ENCODE results near the gene SLC14A1. TPM values are rescaled to one million over a fixed set of nuclear protein-coding genes. Genes with fewer than 3 reads are reported as not detected.

Gene SLC14A1
- 1 to 10 TPM in 1 of 4 donors, under 1 TPM in 2, not detected in 1; 0.19 to 9.8 (median 0.85) TPM for total RNA-seq

GRCh38 chr18:45723567-45724355, at the start of gene SLC14A1:
Gene SLC14A1 (plus strand): TSS chr18:45724181. CDS start chr18:45730321, 6,140 bp downstream.
- no peak for TF ChIP-seq CTCF (IDR thresholded peaks at IDR 0.05; ENCODE audit: low read depth)

- no peak for TF ChIP-seq CTCF (IDR thresholded peaks at IDR 0.05; ENCODE audit: low read depth)
Measured at GRCh38 chr18:45677276-45677807, 46.6 kb upstream of the SLC14A1 start.

GRCh38 chr18:45678441-45678840, 45.5 kb upstream of the SLC14A1 start:
- TF ChIP-seq CTCF (IDR thresholded peaks at IDR 0.05; ENCODE audit: low read depth) = no peak

- no peak for TF ChIP-seq CTCF (IDR thresholded peaks at IDR 0.05; ENCODE audit: low read depth)
Measured at GRCh38 chr18:45678850-45679249, 45.1 kb upstream of the SLC14A1 start.

GRCh38 chr18:45680066-45680690, 43.8 kb upstream of the SLC14A1 start:
- no peak for TF ChIP-seq CTCF (IDR thresholded peaks at IDR 0.05; ENCODE audit: low read depth)

- no peak for TF ChIP-seq CTCF (IDR thresholded peaks at IDR 0.05; ENCODE audit: low read depth)
Measured at GRCh38 chr18:45682181-45682580, 41.8 kb upstream of the SLC14A1 start.

Measured in subcutaneous adipose tissue (tissue), 4 donors.